GM13977 (cell line): ENCODE data around the gene XRN2.

Experiments used
- DNase-seq: peaks from one replicate; pipeline ENCODE4 v3.0.0; 2012; ENCODE audit warnings: low spot score
- CTCF ChIP-seq: IDR thresholded peaks from 2 replicates; pipeline ENCODE4 v1.5.1; 2012; ENCODE audit warnings: mild to moderate bottlenecking, control low read depth; ENCODE audit not compliant: insufficient read depth; ENCODE audit errors: extremely low read depth, missing control alignments
- in situ Hi-C: fragments of 300-500 bp; cut with MboI; formaldehyde crosslinking; loops from one replicate; pipeline ENCODE4 v1.12.0; 2022; ENCODE audit warnings: low sequenced_read_pairs, low pct_unique_long_range_greater_than_20kb, mixed read lengths, inconsistent platforms; ENCODE audit not compliant: unreplicated experiment

The XRN2 gene

GRCh38 chr20:21340991-21341697, 38.0 kb downstream of the XRN2 start:
- in situ Hi-C loops, result no loop called here

GRCh38 chr20:21342656-21343345, 39.7 kb downstream of the XRN2 start:
- no peak for TF ChIP-seq CTCF
- in situ Hi-C loops, result no loop called here
- no peak for DNase-seq

More at GRCh38 chr20:21340991-21341697, 38.0 kb downstream of the XRN2 start:
- no peak for TF ChIP-seq CTCF
- DNase-seq, result no peak

- in situ Hi-C loops, result no loop called here
- no peak for TF ChIP-seq CTCF
- DNase-seq, result no peak
Observed at GRCh38 chr20:21344206-21344900, 41.2 kb downstream of the XRN2 start.

GRCh38 chr20:21344961-21345360, 41.8 kb downstream of the XRN2 start:
- in situ Hi-C loops, result no loop called here
- no peak for DNase-seq
- no peak for TF ChIP-seq CTCF

GRCh38 chr20:21352703-21353102, 49.6 kb downstream of the XRN2 start:
- no peak for TF ChIP-seq CTCF
- DNase-seq, result no peak
- in situ Hi-C loops, result no loop called here

- no peak for DNase-seq
- in situ Hi-C loops, result no loop called here
Observed at GRCh38 chr20:21353236-21353635, 50.1 kb downstream of the XRN2 start.

More at GRCh38 chr20:21353236-21353635, 50.1 kb downstream of the XRN2 start:
- no peak for TF ChIP-seq CTCF
